ENCODE results near the gene PLEKHA7.

PLEKHA7 gene

GRCh38 chr11:16982809-16983208 is 31.4 kb downstream of the PLEKHA7 start:
- H3K27ac ChIP-seq, result peak overlapping the region; percentile 65
- no peak for TF ChIP-seq ZFX (IDR thresholded peaks at IDR 0.05)
- TF ChIP-seq CTCF (conservative IDR thresholded peaks at IDR 0.05), result no peak

GRCh38 chr11:16982256-16982671 is 31.9 kb downstream of the PLEKHA7 start:
- TF ChIP-seq ZFX (IDR thresholded peaks at IDR 0.05) (no peak), CTCF (conservative IDR thresholded peaks at IDR 0.05) (no peak)
- peak overlapping the region; percentile 65 for H3K27ac ChIP-seq

GRCh38 chr11:16981651-16982194 is 32.5 kb downstream of the PLEKHA7 start:
- TF ChIP-seq ZFX (IDR thresholded peaks at IDR 0.05) (no peak), CTCF (conservative IDR thresholded peaks at IDR 0.05) (no peak)
- H3K27ac ChIP-seq, result peak overlapping the region; percentile 65

- TF ChIP-seq ZFX (IDR thresholded peaks at IDR 0.05) (no peak), CTCF (conservative IDR thresholded peaks at IDR 0.05) (no peak)
- H3K27ac ChIP-seq, result no peak overlapping the region
Measured at GRCh38 chr11:16979703-16980622, 34.3 kb downstream of the PLEKHA7 start.

- TF ChIP-seq ZFX (IDR thresholded peaks at IDR 0.05) (no peak), CTCF (conservative IDR thresholded peaks at IDR 0.05) (no peak)
- no peak overlapping the region for H3K27ac ChIP-seq
Measured at GRCh38 chr11:16977994-16978315, 36.3 kb downstream of the PLEKHA7 start.

GRCh38 chr11:16977136-16977993 is 36.8 kb downstream of the PLEKHA7 start:
- TF ChIP-seq ZFX (IDR thresholded peaks at IDR 0.05), result no peak
- no peak overlapping the region for H3K27ac ChIP-seq

GRCh38 chr11:16976379-16976778 is 37.8 kb downstream of the PLEKHA7 start:
- no peak overlapping the region for H3K27ac ChIP-seq
- no peak for TF ChIP-seq CTCF (conservative IDR thresholded peaks at IDR 0.05)
- TF ChIP-seq ZFX (IDR thresholded peaks at IDR 0.05), result no peak
